Common myeloid progenitor, CD34-positive (primary cell): ENCODE results near the gene NEK11.
"Not testable (repeated sequence)": the region's sequence is repeated elsewhere in the genome, so short reads cannot be mapped to it uniquely, and the experiment has no call there.

ENCODE experiments used
- CTCF ChIA-PET: fragments of 350-600 bp; sonication (Branson Sonifier 250); formaldehyde crosslinking; loops from one replicate; lab custom pipeline; 2021; ENCODE audit warnings: antibody characterized with exemption; lab: Charles Lee
- POLR2A ChIA-PET: fragments of 350-600 bp; sonication (Branson Sonifier 250); formaldehyde crosslinking; loops from one replicate; lab custom pipeline; 2021; ENCODE audit warnings: antibody characterized with exemption; lab: Charles Lee
- DNase-seq, 3 donors: peaks; one replicate each; pipeline versions ENCODE4 v3.0.0 to v3.0.0-alpha.2; 2013
- H3K27ac ChIP-seq, 2 experiments: 1 replicate in 1 of 2; 2 replicates in 1 of 2; pipeline ENCODE4 v1.7.0; 2013; ENCODE audit warnings: inconsistent platforms in 2 of 2, low read length in 2 of 2, mild to moderate bottlenecking in 2 of 2, low read depth in 1 of 2, moderate library complexity in 1 of 2; ENCODE audit not compliant: severe bottlenecking in 2 of 2, insufficient read depth in 1 of 2, poor library complexity in 1 of 2
- H3K27me3 ChIP-seq, 5 experiments: replicated peaks in 2 of 5; 1 replicate in 3 of 5; 2 replicates in 2 of 5; pipeline versions ENCODE4 v1.6.1 to v1.7.0; 2013; ENCODE audit warnings: low read length in 4 of 5, mild to moderate bottlenecking in 2 of 5, moderate library complexity in 2 of 5, inconsistent platforms in 1 of 5; ENCODE audit not compliant: insufficient read depth in 5 of 5, control insufficient read depth in 4 of 5
- H3K36me3 ChIP-seq, 4 experiments: 1 replicate in 2 of 4; 2 replicates in 2 of 4; pipeline versions ENCODE4 v1.6.1 to v1.7.0; 2013; ENCODE audit warnings: low read length in 3 of 4, control low read depth in 1 of 4, mild to moderate bottlenecking in 1 of 4; ENCODE audit not compliant: control insufficient read depth in 4 of 4, insufficient read depth in 4 of 4
- H3K4me1 ChIP-seq, 4 experiments: 1 replicate in 3 of 4; 2 replicates in 1 of 4; pipeline versions ENCODE4 v1.6.1 to v1.7.1; 2013; ENCODE audit warnings: low read length in 3 of 4, mild to moderate bottlenecking in 3 of 4, control low read depth in 1 of 4, inconsistent platforms in 1 of 4, moderate library complexity in 1 of 4; ENCODE audit not compliant: control insufficient read depth in 4 of 4, insufficient read depth in 4 of 4; ENCODE audit errors: control extremely low read depth in 1 of 4
- H3K4me3 ChIP-seq, 7 experiments: 1 replicate in 4 of 7; 2 replicates in 3 of 7; pipeline versions ENCODE4 v1.5.1 to v1.7.0; 2013; ENCODE audit warnings: mild to moderate bottlenecking in 7 of 7, low read length in 6 of 7, moderate library complexity in 6 of 7, inconsistent platforms in 2 of 7, low read depth in 2 of 7, control low read depth in 1 of 7; ENCODE audit not compliant: insufficient read depth in 4 of 7, control insufficient read depth in 1 of 7; ENCODE audit errors: extremely low read depth in 1 of 7
- H3K9me3 ChIP-seq, 5 experiments: 1 replicate in 4 of 5; 2 replicates in 1 of 5; pipeline versions ENCODE4 v1.6.1 to v1.7.1; 2013; ENCODE audit warnings: low read length in 4 of 5, mild to moderate bottlenecking in 2 of 5, inconsistent platforms in 1 of 5, low read depth in 1 of 5, moderate library complexity in 1 of 5; ENCODE audit not compliant: control insufficient read depth in 4 of 5, insufficient read depth in 2 of 5; ENCODE audit errors: control extremely low read depth in 1 of 5
- WGBS: methylation state at CpG from one replicate; pipeline ENCODE4 v1.1.5; 2013; ENCODE audit not compliant: insufficient coverage; 5-methylcytosine and 5-hydroxymethylcytosine counted together

The NEK11 gene

DNA sequence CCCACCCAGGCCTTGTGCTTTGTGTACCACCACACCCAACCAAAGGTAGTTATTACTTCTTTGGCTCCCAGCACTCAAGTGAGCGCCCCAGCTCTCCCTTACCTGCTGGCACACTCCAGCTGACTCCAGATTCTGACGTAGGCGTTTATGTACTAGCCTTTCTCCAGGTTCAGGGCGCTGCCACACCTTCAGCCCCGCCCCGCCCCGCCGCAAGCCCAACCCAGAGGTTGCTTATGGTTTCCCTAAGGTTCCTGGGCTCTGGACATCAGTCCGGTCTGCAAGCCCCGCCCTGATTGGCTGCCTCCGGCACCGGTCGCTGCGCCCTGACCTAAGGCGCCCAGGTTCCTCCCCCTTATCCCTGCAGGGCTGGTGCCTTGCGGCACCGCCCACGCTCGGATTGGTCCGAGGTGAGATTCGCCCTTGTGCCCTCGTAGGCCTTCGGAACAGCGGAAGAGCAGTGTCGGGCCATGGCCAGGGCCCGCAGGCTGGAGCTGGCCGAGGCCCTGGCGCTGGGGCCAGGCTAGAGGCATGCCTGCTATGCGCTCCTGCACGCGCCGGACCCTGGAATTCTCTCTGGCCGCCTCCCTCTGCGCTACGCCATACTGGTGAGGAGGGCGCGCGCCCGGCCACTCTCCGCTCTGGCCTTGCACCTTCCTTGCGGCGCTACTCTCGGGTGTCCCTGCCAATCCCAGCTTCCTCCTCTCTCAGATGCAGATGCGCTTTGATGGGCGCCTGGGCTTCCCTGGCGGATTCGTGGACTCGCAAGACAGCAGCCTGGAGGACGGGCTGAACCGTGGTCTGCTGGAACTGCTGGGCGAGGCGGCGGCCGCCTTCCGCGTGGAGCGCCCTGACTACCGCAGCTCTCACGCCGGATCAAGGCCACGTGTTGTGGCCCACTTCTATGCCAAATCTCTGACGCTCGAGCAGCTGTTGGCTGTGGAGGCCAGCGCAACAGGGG lies 335.1 kb downstream of the NEK11 start:
- POLR2A ChIA-PET, result no interaction called here
- DNase-seq, result peak; percentile 26 to 73 (median 59)
- H3K27ac ChIP-seq, result no peak overlapping the region
- no peaks in the 10 kb centered on the region for H3K36me3 ChIP-seq
- H3K4me1 ChIP-seq, result peaks cover 0 to 17% (median 13%) of the 10 kb centered on the region in 4 experiments
- peaks cover 0 to 1% (median 0%) of the 10 kb centered on the region in 5 experiments for H3K27me3 ChIP-seq
- CTCF ChIA-PET, result interaction anchor here (1.5 kb wide), 1 partner anchor 17 kb away, joined by 3 read pairs; no protein-coding TSS in a partner anchor
- H3K4me3 ChIP-seq, result peak overlapping the region in 6 of 7 experiments; percentile 35 to 81 (median 64)
- peaks cover 0 to 3% (median 0%) of the 10 kb centered on the region in 5 experiments for H3K9me3 ChIP-seq
- WGBS, result 3% methylated on average over 58 of the region's 64 CpGs

DNA sequence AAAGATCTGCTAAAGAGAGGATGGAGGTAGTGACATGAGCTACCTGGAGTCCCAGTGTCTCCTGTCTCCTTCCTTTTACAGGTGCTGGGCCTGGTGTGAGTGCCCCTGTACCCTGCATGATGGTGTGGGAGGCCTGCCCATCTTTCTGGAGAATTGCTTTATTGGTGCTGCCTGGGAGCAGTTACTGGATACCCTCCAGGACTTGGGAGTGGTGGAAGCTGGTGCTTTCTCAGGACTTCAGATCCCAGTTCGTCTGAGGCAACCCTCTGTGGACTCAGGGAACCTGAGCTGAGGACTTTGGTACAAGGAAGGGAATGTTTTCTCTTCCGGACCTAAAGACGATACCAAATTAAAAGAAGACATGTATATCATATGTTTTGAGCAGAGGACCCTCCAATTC lies 336.6 kb downstream of the NEK11 start:
- Histone ChIP-seq H3K36me3 (no peaks in the 10 kb centered on the region), H3K4me3 (no peak overlapping the region), H3K9me3 (peaks cover 0 to 3% (median 0%) of the 10 kb centered on the region in 5 experiments), H3K4me1 (peaks cover 0 to 17% (median 13%) of the 10 kb centered on the region in 4 experiments), H3K27ac (no peak overlapping the region), H3K27me3 (peaks cover 0 to 1% (median 0%) of the 10 kb centered on the region in 5 experiments)
- CTCF ChIA-PET, result no interaction called here
- DNase-seq, result no peak
- POLR2A ChIA-PET, result no interaction called here
- 94% methylated on average over 3 of the region's 3 CpGs for WGBS

DNA sequence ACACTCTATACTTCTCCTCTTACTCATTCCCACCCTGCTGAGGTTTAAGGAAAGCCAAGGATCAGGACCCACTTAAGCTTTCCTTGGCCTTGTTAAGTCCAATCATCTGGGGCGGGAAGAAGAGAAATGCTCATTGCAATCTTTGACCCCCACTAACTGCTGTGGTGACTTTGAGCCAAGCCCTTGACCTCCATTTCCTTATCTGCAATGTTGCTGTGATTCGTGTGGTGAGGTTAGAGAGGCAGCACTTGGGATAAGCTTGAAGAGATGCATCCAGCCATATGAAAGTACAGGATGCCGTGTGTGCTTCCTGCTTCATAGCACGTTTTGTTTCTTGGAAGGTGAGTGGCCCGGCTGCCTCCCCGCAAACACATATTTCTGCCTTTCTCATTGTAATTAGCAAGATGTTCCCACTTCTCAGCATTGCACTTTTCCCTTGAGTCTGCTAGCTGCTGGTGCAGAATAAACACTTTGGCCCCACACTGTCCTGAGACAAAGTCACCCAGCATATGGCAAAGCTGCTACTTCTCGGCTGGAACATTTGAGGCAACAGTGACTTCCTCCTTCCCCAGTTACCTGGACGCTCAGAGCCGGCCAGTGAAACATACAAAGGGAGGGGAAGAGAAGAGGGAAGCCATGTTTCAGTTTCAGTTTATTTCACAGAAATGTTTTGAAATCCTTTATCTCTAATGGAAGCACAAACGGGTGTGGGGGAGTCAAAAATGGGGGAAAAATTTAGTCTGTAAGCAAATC lies 344.4 kb downstream of the NEK11 start:
- Histone ChIP-seq H3K9me3 (no peaks in the 10 kb centered on the region), H3K36me3 (peaks cover 0 to 4% (median 1%) of the 10 kb centered on the region in 4 experiments), H3K27ac (no peak overlapping the region), H3K4me1 (peaks cover 0 to 9% (median 8%) of the 10 kb centered on the region in 4 experiments), H3K27me3 (no peaks in the 10 kb centered on the region), H3K4me3 (peak overlapping the region in 3 of 7 experiments; percentile 13 to 50 (median 42))
- ChIA-PET POLR2A (no interaction called here), CTCF (interaction anchor here (1.5 kb wide), 1 partner anchor 10 kb away, joined by 4 read pairs; the partner anchor contains the start of gene NUDT16)
- DNase-seq, result peak in 2 of 3 donors; percentile 24 to 35
- WGBS, result 70% methylated on average over 8 of the region's 10 CpGs

DNA sequence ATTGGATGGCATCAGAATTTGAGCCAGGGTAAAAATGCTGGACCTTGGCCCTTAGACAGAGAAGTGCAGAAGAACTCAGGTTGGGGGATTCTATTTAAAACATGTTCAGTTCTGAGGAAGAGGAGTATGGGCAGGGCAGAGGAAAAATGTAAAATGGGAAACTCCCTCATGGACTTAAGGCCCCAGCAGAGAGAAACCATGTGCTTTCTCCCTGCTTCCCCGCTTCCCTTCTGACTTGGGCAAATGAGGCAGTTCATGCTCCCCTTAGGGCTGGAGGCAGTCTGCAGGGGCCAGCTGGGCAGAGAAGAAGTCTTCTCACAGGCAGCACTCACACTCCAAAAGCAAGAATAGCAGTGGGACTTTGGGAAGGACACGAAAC lies 345.0 kb downstream of the NEK11 start:
- H3K9me3 ChIP-seq, result no peaks in the 10 kb centered on the region
- ChIA-PET POLR2A (no interaction called here), CTCF (no interaction called here)
- no peak for DNase-seq
- H3K27ac ChIP-seq, result no peak overlapping the region
- H3K36me3 ChIP-seq, result peaks cover 0 to 5% (median 2%) of the 10 kb centered on the region in 4 experiments
- H3K4me1 ChIP-seq, result peaks cover 0 to 9% (median 8%) of the 10 kb centered on the region in 4 experiments
- H3K4me3 ChIP-seq, result peak overlapping the region in 3 of 7 experiments; percentile 13 to 50 (median 42)
- WGBS, result 90% methylated on average over 2 of the region's 2 CpGs
- H3K27me3 ChIP-seq, result no peaks in the 10 kb centered on the region

DNA sequence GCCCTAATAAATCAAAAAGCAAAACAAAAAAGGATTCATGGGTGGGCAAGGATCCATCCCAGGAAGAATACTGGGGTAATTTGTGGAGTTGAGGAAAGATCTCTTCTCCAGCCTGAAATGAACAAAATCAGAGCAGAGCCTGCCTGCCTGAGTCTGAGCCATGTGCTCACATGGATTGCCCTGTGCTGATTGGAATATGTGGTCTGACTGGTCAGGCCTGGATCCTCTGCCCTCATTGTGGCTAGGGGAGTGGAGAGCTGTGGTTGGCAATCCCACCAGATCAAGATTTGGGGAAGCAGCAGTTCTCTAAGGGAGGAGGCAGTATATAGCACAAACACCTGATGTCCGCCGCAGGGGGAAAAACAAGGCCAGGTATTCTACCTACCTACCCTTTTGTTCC lies 348.1 kb downstream of the NEK11 start:
- DNase-seq, result no peak
- 100% methylated on average over 2 of the region's 2 CpGs for WGBS
- H3K4me3 ChIP-seq, result no peak overlapping the region
- no peaks in the 10 kb centered on the region for H3K27me3 ChIP-seq
- H3K27ac ChIP-seq, result no peak overlapping the region
- ChIA-PET POLR2A (no interaction called here), CTCF (no interaction called here)
- peaks cover 0 to 14% (median 8%) of the 10 kb centered on the region in 4 experiments for H3K4me1 ChIP-seq
- peaks cover 0 to 5% (median 2%) of the 10 kb centered on the region in 4 experiments for H3K36me3 ChIP-seq
- no peaks in the 10 kb centered on the region for H3K9me3 ChIP-seq

DNA sequence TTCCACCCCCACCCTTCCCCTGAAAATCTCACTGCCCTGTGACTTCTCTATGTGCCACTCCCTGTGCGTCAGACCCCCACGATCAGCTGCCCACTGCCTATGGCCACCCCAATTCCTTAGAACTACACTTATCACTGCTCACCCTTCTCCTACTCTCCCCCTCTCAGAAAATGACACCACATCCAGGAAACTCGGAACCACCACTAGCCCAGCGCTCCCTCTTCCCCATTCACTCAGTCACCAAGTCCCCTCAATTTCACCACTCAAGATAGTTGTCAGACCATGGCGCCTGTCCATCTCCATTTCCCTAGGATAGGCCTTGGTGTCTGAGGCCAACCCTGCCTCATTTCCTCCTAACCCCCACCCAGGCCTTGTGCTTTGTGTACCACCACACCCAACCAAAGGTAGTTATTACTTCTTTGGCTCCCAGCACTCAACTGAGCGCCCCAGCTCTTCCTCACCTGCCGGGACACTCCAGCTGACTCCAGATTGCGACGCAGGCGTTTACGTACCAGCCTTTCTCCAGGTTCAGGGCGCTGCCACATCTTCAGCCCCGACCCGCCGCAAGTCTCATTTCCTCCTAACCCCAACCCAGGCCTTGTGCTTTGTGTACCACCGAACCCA lies 354.3 kb downstream of the NEK11 start:
- Histone ChIP-seq H3K36me3 (peaks cover 6 to 15% (median 9%) of the 10 kb centered on the region in 4 experiments), H3K27ac (peak overlapping the region; percentile 67 to 72), H3K4me1 (peaks cover 9 to 43% (median 30%) of the 10 kb centered on the region in 4 experiments), H3K4me3 (peak overlapping the region; percentile 80 to 97 (median 91))
- 4% methylated on average over 14 of the region's 16 CpGs for WGBS
- CTCF ChIA-PET, result interaction anchor here (1.2 to 1.8 kb wide), 4 partner anchors 10 to 415 kb away, joined by 3 to 4 read pairs (median 4); no protein-coding TSS in a partner anchor
- H3K27me3 ChIP-seq, H3K9me3 ChIP-seq, POLR2A ChIA-PET: not testable (repeated sequence)
- peak in 1 of 3 donors; percentile 27 for DNase-seq
